Liver (tissue), 9 donors: Measurements from ENCODE around the gene CCNB3. TPM values are rescaled to one million over a fixed set of nuclear protein-coding genes. Genes with fewer than 3 reads are reported as not detected.

Source experiments
- DNase-seq: peaks from one replicate; pipeline ENCODE4 v3.0.0-alpha.2; 2017; ENCODE audit warnings: low spot score
- H3K27ac ChIP-seq, 2 donors: one replicate each; pipeline ENCODE4 v1.7.0; 2013; ENCODE audit warnings: inconsistent platforms in 2 of 2, low read length in 2 of 2, control low read depth in 1 of 2, low read depth in 1 of 2, mild to moderate bottlenecking in 1 of 2
- H3K27me3 ChIP-seq, 4 donors: one replicate each; pipeline versions ENCODE4 v1.6.1 to v1.7.0; 2013; ENCODE audit warnings: low read length in 3 of 4, inconsistent platforms in 1 of 4, mild to moderate bottlenecking in 1 of 4, moderate library complexity in 1 of 4; ENCODE audit not compliant: control insufficient read depth in 4 of 4, insufficient read depth in 4 of 4
- H3K36me3 ChIP-seq, 4 donors: one replicate each; pipeline versions ENCODE4 v1.6.1 to v1.7.0; 2013; ENCODE audit warnings: low read length in 3 of 4, mild to moderate bottlenecking in 3 of 4, low read depth in 1 of 4, moderate library complexity in 1 of 4; ENCODE audit not compliant: control insufficient read depth in 4 of 4, insufficient read depth in 3 of 4
- H3K4me1 ChIP-seq, 4 donors: one replicate each; pipeline versions ENCODE4 v1.6.1 to v1.7.0; 2013; ENCODE audit warnings: low read length in 3 of 4, mild to moderate bottlenecking in 3 of 4, moderate library complexity in 1 of 4; ENCODE audit not compliant: control insufficient read depth in 4 of 4, insufficient read depth in 4 of 4
- H3K4me3 ChIP-seq, 3 donors: one replicate each; pipeline versions ENCODE4 v1.6.1 to v1.7.0; 2013; ENCODE audit warnings: low read length in 3 of 3, control low read depth in 1 of 3, low read depth in 1 of 3, mild to moderate bottlenecking in 1 of 3
- H3K9ac ChIP-seq, 2 donors: one replicate each; pipeline ENCODE4 v1.7.0; 2013; ENCODE audit warnings: low read length in 2 of 2, mild to moderate bottlenecking in 2 of 2, moderate library complexity in 2 of 2, control low read depth in 1 of 2, low read depth in 1 of 2
- H3K9me3 ChIP-seq, 4 donors: one replicate each; pipeline versions ENCODE4 v1.6.1 to v1.7.0; 2013; ENCODE audit warnings: low read length in 3 of 4; ENCODE audit not compliant: control insufficient read depth in 4 of 4
- CTCF ChIP-seq: fragments of 150-350 bp; IDR thresholded peaks from 2 replicates; pipeline ENCODE4 v1.5.1; 2017; ENCODE audit warnings: improper control_type of control experiment, low read depth, low read length; ENCODE audit not compliant: missing input control
- EGR1 ChIP-seq, 2 donors: IDR thresholded peaks; 2 replicates each; pipeline ENCODE4 v1.6.1; 2016 to 2018; ENCODE audit warnings: antibody characterized with exemption in 2 of 2, low read depth in 2 of 2
- FOXA1 ChIP-seq: IDR thresholded peaks from 2 replicates; pipeline ENCODE4 v1.6.1; 2016; ENCODE audit warnings: antibody characterized with exemption
- FOXA2 ChIP-seq: IDR thresholded peaks from 2 replicates; pipeline ENCODE4 v1.6.1; 2016; ENCODE audit warnings: antibody characterized with exemption
- HNF4A ChIP-seq, 2 donors: conservative IDR thresholded peaks; 2 replicates each; pipeline ENCODE4 v1.6.1; 2016; ENCODE audit warnings: antibody characterized with exemption in 2 of 2, mild to moderate bottlenecking in 2 of 2
- HNF4G ChIP-seq: IDR thresholded peaks from 2 replicates; pipeline ENCODE4 v1.6.1; 2016; ENCODE audit warnings: antibody characterized with exemption
- JUND ChIP-seq, 2 donors: IDR thresholded peaks; 2 replicates each; pipeline ENCODE4 v1.6.1; 2016; ENCODE audit warnings: antibody characterized with exemption in 2 of 2
- NR2F2 ChIP-seq: IDR thresholded peaks from 2 replicates; pipeline ENCODE4 v1.6.1; 2016; ENCODE audit warnings: antibody characterized with exemption
- RAD21 ChIP-seq, 2 donors: IDR thresholded peaks; 2 replicates each; pipeline ENCODE4 v1.6.1; 2016; ENCODE audit warnings: antibody characterized with exemption in 2 of 2, mild to moderate bottlenecking in 2 of 2
- REST ChIP-seq: IDR thresholded peaks from 2 replicates; pipeline ENCODE4 v1.6.1; 2016; ENCODE audit warnings: antibody characterized with exemption, mild to moderate bottlenecking
- RXRA ChIP-seq, 2 donors: IDR thresholded peaks; 2 replicates each; pipeline ENCODE4 v1.6.1; 2017 to 2018; ENCODE audit warnings: antibody characterized with exemption in 2 of 2, mild to moderate bottlenecking in 1 of 2
- SP1 ChIP-seq: IDR thresholded peaks from 2 replicates; pipeline ENCODE4 v1.6.1; 2018; ENCODE audit warnings: antibody characterized with exemption, mild to moderate bottlenecking
- TAF1 ChIP-seq: conservative IDR thresholded peaks from 2 replicates; pipeline ENCODE4 v1.6.1; 2016; ENCODE audit warnings: antibody characterized with exemption, mild to moderate bottlenecking
- YY1 ChIP-seq: IDR thresholded peaks from 2 replicates; pipeline ENCODE4 v1.6.1; 2016; ENCODE audit warnings: antibody characterized with exemption, mild to moderate bottlenecking
- WGBS: extraction: QIAGEN DNeasy Blood & Tissue Kit; methylation state at CpG from one replicate; pipeline ENCODE4 v1.1.7; 2013; 5-methylcytosine and 5-hydroxymethylcytosine counted together
- polyA plus RNA-seq, 2 donors: library from polyadenylated mRNA; stranded (reverse) in 1 of 2; unstranded in 1 of 2; fragments of 200-250 nt in 1 of 2; fragments of >200 nt in 1 of 2; fragmentation: Nextera tagmentation in 1 of 2; extraction: Ambion mirVana in 1 of 2; gene quantifications; one replicate each; pipeline versions ENCODE4 v1.2.1 to v1.2.3, GENCODE V29; 2013 to 2015
- total RNA-seq, 2 donors: library from RNA; depleted of rRNA; stranded (reverse); fragments of >200 nt; gene quantifications; one replicate each; pipeline ENCODE4 v1.2.3, GENCODE V29; 2014
- TF ChIP-seq, protein P1 (sequence below): IDR thresholded peaks from 2 replicates; pipeline ENCODE4 v1.6.1; 2016; ENCODE audit warnings: antibody characterized with exemption
- TF ChIP-seq, protein P2 (sequence below): IDR thresholded peaks from 2 replicates; pipeline ENCODE4 v1.6.1; 2016; ENCODE audit warnings: antibody characterized with exemption
- donor health status: healthy.
- donor health status: healthy.
- donor health status: healthy.
- donor health status: healthy.
- donor health status: healthy.

The CCNB3 gene
- total RNA-seq (1 to 10 TPM in 1 of 2 donors, under 1 TPM in 1; 0.42 to 5.9 TPM), polyA plus RNA-seq (under 1 TPM; 0.46 to 0.52 TPM)

DNA sequence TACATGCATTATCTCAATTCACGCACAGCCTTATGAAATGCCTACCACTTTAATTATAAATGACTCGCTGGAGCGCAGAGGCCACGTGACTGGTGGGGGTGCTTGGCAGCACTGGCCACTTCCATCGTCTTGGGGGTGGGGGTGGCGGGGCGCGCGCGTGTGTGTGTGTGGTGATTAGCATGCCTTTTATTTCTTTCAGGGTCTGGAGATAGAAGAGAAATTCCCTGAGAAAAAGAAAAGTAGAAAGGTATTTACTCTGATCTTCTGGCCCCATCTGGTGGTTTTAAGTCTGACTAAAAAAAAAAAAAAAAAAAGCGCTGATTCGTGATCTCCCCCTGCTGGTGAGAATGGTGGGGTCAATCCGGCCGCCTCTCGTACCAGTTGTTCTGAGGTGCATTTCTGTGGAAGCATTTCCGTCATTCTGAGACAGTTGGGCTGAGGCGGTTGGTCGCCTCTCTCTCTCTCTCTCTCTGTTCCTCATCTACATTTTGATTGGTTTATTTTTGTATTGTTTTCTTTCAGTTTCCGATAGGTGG is at the start of gene CCNB3:
TSS of gene CCNB3 (plus strand) at position 402 of the 536 bp plus-strand sequence. CDS start 80,399 bp downstream, outside the sequence.
- TF ChIP-seq HNF4A (conservative IDR thresholded peaks at IDR 0.05) (no peak), FOXA2 (no peak), HNF4G (no peak), SP1 (no peak), RXRA (IDR thresholded peaks at IDR 0.05) (peak in 1 of 2 donors; percentile 8), YY1 (peak; percentile 39), RAD21 (IDR thresholded peaks at IDR 0.05) (peak; percentile 76 to 80), JUND (IDR thresholded peaks at IDR 0.05) (peak in 1 of 2 donors; percentile 33), EGR1 (IDR thresholded peaks at IDR 0.05; ENCODE audit: low read depth in 2 of 2) (no peak), FOXA1 (no peak), TAF1 (peak; percentile 74), CTCF (peak; percentile 71)
- TF ChIP-seq, protein P1, sequence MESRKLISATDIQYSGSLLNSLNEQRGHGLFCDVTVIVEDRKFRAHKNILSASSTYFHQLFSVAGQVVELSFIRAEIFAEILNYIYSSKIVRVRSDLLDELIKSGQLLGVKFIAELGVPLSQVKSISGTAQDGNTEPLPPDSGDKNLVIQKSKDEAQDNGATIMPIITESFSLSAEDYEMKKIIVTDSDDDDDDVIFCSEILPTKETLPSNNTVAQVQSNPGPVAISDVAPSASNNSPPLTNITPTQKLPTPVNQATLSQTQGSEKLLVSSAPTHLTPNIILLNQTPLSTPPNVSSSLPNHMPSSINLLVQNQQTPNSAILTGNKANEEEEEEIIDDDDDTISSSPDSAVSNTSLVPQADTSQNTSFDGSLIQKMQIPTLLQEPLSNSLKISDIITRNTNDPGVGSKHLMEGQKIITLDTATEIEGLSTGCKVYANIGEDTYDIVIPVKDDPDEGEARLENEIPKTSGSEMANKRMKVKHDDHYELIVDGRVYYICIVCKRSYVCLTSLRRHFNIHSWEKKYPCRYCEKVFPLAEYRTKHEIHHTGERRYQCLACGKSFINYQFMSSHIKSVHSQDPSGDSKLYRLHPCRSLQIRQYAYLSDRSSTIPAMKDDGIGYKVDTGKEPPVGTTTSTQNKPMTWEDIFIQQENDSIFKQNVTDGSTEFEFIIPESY = no peak
- TF ChIP-seq, protein P2, sequence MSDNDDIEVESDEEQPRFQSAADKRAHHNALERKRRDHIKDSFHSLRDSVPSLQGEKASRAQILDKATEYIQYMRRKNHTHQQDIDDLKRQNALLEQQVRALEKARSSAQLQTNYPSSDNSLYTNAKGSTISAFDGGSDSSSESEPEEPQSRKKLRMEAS = peak; percentile 55
- WGBS = under 1% methylated on average over 19 of the region's 19 CpGs

DNA sequence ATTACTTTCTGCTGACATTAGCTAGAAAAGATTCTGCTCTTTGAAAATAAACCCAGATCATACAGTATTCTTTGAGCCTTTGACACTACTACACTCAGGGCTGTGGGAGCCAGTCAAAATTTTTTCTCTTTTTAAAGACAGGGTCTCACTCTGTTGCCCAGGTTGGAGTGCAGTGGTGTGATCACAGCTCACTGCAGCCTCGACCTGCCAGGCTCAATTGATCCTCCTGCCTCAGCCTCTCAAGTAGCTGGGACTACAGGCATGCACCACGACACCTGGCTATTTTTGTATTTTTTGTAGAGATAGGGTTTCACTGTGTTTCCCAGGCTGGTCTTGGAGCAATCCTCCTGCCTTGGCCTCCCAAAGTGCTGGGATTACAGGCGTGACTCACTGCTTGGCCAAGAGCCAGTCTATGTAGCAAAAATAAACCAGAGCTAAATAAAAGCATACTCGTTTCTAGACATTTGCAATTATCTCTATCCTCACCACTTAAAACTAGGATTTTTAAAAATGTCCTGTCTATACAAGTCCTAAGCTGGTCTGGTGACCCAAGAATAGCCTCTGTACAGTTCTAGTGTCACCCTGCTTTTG is 46.9 kb upstream of the CCNB3 start:
- DNase-seq = no peak
- Histone ChIP-seq H3K9me3 (no peaks in the 10 kb centered on the region), H3K4me1 (no peaks in the 10 kb centered on the region), H3K27me3 (no peaks in the 10 kb centered on the region), H3K9ac (no peak overlapping the region), H3K4me3 (no peak overlapping the region), H3K27ac (no peak overlapping the region), H3K36me3 (no peaks in the 10 kb centered on the region)
- WGBS = 75% methylated on average over 4 of the region's 4 CpGs
- TF ChIP-seq YY1 (no peak), TAF1 (no peak), RAD21 (IDR thresholded peaks at IDR 0.05) (no peak), RXRA (IDR thresholded peaks at IDR 0.05) (no peak), JUND (IDR thresholded peaks at IDR 0.05) (no peak), EGR1 (IDR thresholded peaks at IDR 0.05; ENCODE audit: low read depth in 2 of 2) (no peak), FOXA2 (no peak), REST (no peak), FOXA1 (no peak), HNF4A (conservative IDR thresholded peaks at IDR 0.05) (no peak), SP1 (no peak), CTCF (no peak), NR2F2 (no peak), HNF4G (no peak)
- TF ChIP-seq, protein P1 = no peak
- TF ChIP-seq, protein P2 = no peak

More for the DNA sequence above, at the start of gene CCNB3:
- Histone ChIP-seq H3K36me3 (no peaks in the 10 kb centered on the region), H3K27me3 (peaks cover 0 to 4% (median 0%) of the 10 kb centered on the region in 4 donors), H3K9me3 (no peaks in the 10 kb centered on the region), H3K4me3 (peak within 1 kb of the TSS in 2 of 3 donors; percentile 31 to 36), H3K27ac (peak within 1 kb of the TSS; percentile 42 to 56), H3K9ac (peak within 1 kb of the TSS in 1 of 2 donors; percentile 36), H3K4me1 (peaks cover 0 to 6% (median 1%) of the 10 kb centered on the region in 4 donors)
- DNase-seq = peak; percentile 56
